ENCODE data around the gene DPY19L3. TPM values are rescaled to one million over a fixed set of nuclear protein-coding genes. Genes with fewer than 3 reads are reported as not detected.
"Not testable (repeated sequence)": the region's sequence is repeated elsewhere in the genome, so short reads cannot be mapped to it uniquely, and the experiment has no call there.

Gene DPY19L3
- total RNA-seq, 2 donors from 2014 or later, result 13.4 to 13.8 TPM

- intact Hi-C loops (cut with DNase I), result no loop called here
- DNase-seq (no peak), ATAC-seq (no peak)
Measured at GRCh38 chr19:32475141-32476031, 69.8 kb downstream of the DPY19L3 start.

GRCh38 chr19:32476032-32476350, 70.4 kb downstream of the DPY19L3 start:
- DNase-seq, result no peak
- intact Hi-C loops (cut with DNase I), result no loop called here
- ATAC-seq, result no peak

- intact Hi-C loops (cut with DNase I), result no loop called here
- ATAC-seq (no peak), DNase-seq (no peak)
Measured at GRCh38 chr19:32480321-32480720, 74.8 kb downstream of the DPY19L3 start.

- DNase-seq (no peak), ATAC-seq (no peak)
- intact Hi-C loops (cut with DNase I), result no loop called here
Measured at GRCh38 chr19:32483574-32483973, 78.0 kb downstream of the DPY19L3 start.

GRCh38 chr19:32489971-32490370, 84.4 kb downstream of the DPY19L3 start:
- intact Hi-C loops (cut with DNase I), result no loop called here
- ATAC-seq, result no peak
- no peak for DNase-seq

GRCh38 chr19:32497391-32497790, 91.8 kb downstream of the DPY19L3 start:
- intact Hi-C loops (cut with DNase I), result no loop called here

GRCh38 chr19:32498648-32499200, 93.2 kb downstream of the DPY19L3 start:
- ATAC-seq, result no peak
- DNase-seq, result no peak

More at GRCh38 chr19:32497391-32497790, 91.8 kb downstream of the DPY19L3 start:
- DNase-seq (no peak), ATAC-seq (no peak)

GRCh38 chr19:32512498-32512897, 106.9 kb downstream of the DPY19L3 start:
- ATAC-seq; intact Hi-C loops (cut with DNase I); DNase-seq: not testable (repeated sequence)

More at GRCh38 chr19:32498648-32499200, 93.2 kb downstream of the DPY19L3 start:
- intact Hi-C loops (cut with DNase I), result no loop called here

GRCh38 chr19:32519023-32519422, 113.5 kb downstream of the DPY19L3 start:
- ATAC-seq (no peak), DNase-seq (no peak)
- intact Hi-C loops (cut with DNase I), result no loop called here

- ATAC-seq (no peak), DNase-seq (no peak)
- intact Hi-C loops (cut with DNase I), result no loop called here
Measured at GRCh38 chr19:32522967-32523366, 117.4 kb downstream of the DPY19L3 start.

- DNase-seq, result no peak
- intact Hi-C loops (cut with DNase I), result no loop called here
- ATAC-seq, result no peak
Measured at GRCh38 chr19:32526895-32527294, 121.3 kb downstream of the DPY19L3 start.

GRCh38 chr19:32530773-32531172, 125.2 kb downstream of the DPY19L3 start:
- intact Hi-C loops (cut with DNase I), result no loop called here
- DNase-seq (no peak), ATAC-seq (no peak)

- ATAC-seq (no peak), DNase-seq (no peak)
Measured at GRCh38 chr19:32532233-32532632, 126.7 kb downstream of the DPY19L3 start.

More at GRCh38 chr19:32532233-32532632, 126.7 kb downstream of the DPY19L3 start:
- intact Hi-C loops (cut with DNase I), result no loop called here

Other genes with a start within 250 kb of the DPY19L3 start
- gene ZNF507, start 60.2 kb upstream of the DPY19L3 start, total RNA-seq, result 10 to 100 TPM; 14.3 to 14.7 TPM
- gene PDCD5, start 175.4 kb downstream of the DPY19L3 start, total RNA-seq, result 100 to 1,000 TPM; 108 to 135 TPM

All from left cardiac atrium (tissue), 4 donors.